Duodenal mucosa (tissue), 2 donors: ENCODE results near the gene DAPK2.

Source experiments
- H3K27ac ChIP-seq: one replicate; pipeline ENCODE4 v1.7.0; 2013; ENCODE audit warnings: low read depth, low read length
- H3K27me3 ChIP-seq, 2 donors: one replicate each; pipeline ENCODE4 v1.7.0; 2013; ENCODE audit warnings: low read length in 2 of 2, control low read depth in 1 of 2; ENCODE audit not compliant: insufficient read depth in 2 of 2, control insufficient read depth in 1 of 2
- H3K36me3 ChIP-seq, 2 donors: one replicate each; pipeline ENCODE4 v1.7.0; 2013; ENCODE audit warnings: low read length in 2 of 2, control low read depth in 1 of 2; ENCODE audit not compliant: insufficient read depth in 2 of 2, control insufficient read depth in 1 of 2
- H3K4me1 ChIP-seq, 2 donors: one replicate each; pipeline ENCODE4 v1.7.0; 2013; ENCODE audit warnings: low read length in 2 of 2, control low read depth in 1 of 2; ENCODE audit not compliant: insufficient read depth in 2 of 2, control insufficient read depth in 1 of 2
- H3K4me3 ChIP-seq, 2 donors: one replicate each; pipeline ENCODE4 v1.7.0; 2013; ENCODE audit warnings: low read length in 2 of 2, low read depth in 1 of 2
- H3K9ac ChIP-seq, 2 donors: one replicate each; pipeline ENCODE4 v1.7.0; 2013; ENCODE audit warnings: low read length in 2 of 2, low read depth in 1 of 2
- H3K9me3 ChIP-seq, 2 donors: one replicate each; pipeline ENCODE4 v1.7.0; 2013; ENCODE audit warnings: low read length in 2 of 2, control low read depth in 1 of 2; ENCODE audit not compliant: control insufficient read depth in 1 of 2

DAPK2 gene

GRCh38 chr15:63860555-63860954 lies 185.7 kb downstream of the DAPK2 start:
- H3K4me1 ChIP-seq: no peaks in the 10 kb centered on the region
- H3K9ac ChIP-seq: no peak overlapping the region
- no peaks in the 10 kb centered on the region for H3K9me3 ChIP-seq
- H3K36me3 ChIP-seq: no peaks in the 10 kb centered on the region
- H3K27me3 ChIP-seq: no peaks in the 10 kb centered on the region
- H3K4me3 ChIP-seq: no peak overlapping the region
- no peak overlapping the region for H3K27ac ChIP-seq

GRCh38 chr15:63860155-63860554 lies 186.1 kb downstream of the DAPK2 start:
- no peaks in the 10 kb centered on the region for H3K9me3 ChIP-seq
- H3K27me3 ChIP-seq: no peaks in the 10 kb centered on the region
- no peaks in the 10 kb centered on the region for H3K4me1 ChIP-seq
- no peak overlapping the region for H3K27ac ChIP-seq
- no peak overlapping the region for H3K9ac ChIP-seq
- no peaks in the 10 kb centered on the region for H3K36me3 ChIP-seq
- no peak overlapping the region for H3K4me3 ChIP-seq

DNA sequence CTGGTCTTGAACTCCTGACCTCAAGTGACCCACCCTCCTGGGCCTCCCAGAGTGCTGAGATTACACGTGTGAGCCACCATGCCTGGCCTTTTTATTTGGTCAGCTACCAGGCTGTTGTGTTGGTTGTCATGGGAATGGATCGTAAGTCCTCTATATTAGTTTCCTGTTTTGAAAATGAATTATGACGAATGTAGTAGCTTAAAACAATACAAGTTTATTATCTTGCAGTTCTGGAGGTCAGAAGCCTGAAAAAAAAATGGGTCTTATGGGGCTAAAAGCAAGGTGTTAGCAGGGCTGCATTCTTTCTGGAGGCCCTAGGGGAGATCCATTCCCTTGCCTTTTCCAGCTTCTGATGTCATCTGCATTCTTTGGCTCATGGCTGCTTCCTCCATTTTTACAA lies 187.4 kb downstream of the DAPK2 start:
- Histone ChIP-seq H3K4me1 (no peaks in the 10 kb centered on the region), H3K4me3 (no peak overlapping the region), H3K9me3 (no peaks in the 10 kb centered on the region), H3K9ac (no peak overlapping the region), H3K27me3 (no peaks in the 10 kb centered on the region), H3K36me3 (no peaks in the 10 kb centered on the region), H3K27ac (no peak overlapping the region)

GRCh38 chr15:63858448-63858847 lies 187.8 kb downstream of the DAPK2 start:
- Histone ChIP-seq H3K4me1 (no peaks in the 10 kb centered on the region), H3K9ac (no peak overlapping the region), H3K36me3 (no peaks in the 10 kb centered on the region), H3K9me3 (no peaks in the 10 kb centered on the region), H3K27ac (no peak overlapping the region), H3K4me3 (no peak overlapping the region), H3K27me3 (no peaks in the 10 kb centered on the region)

- no peak overlapping the region for H3K4me3 ChIP-seq
- H3K4me1 ChIP-seq: no peaks in the 10 kb centered on the region
- H3K36me3 ChIP-seq: no peaks in the 10 kb centered on the region
- no peak overlapping the region for H3K27ac ChIP-seq
- H3K27me3 ChIP-seq: no peaks in the 10 kb centered on the region
- no peaks in the 10 kb centered on the region for H3K9me3 ChIP-seq
- H3K9ac ChIP-seq: no peak overlapping the region
These were observed 188.8 kb downstream of the DAPK2 start for GRCh38 chr15:63857461-63857856.
